OCI-LY1 (cell line): ENCODE measurements around the gene RNF6.

Experiments
- H2AFZ ChIP-seq: fragments of 200-600 bp; sonication (generic), shearing (Covaris generic); 2 replicates; pipeline ENCODE4 v1.6.0; 2014; ENCODE audit warnings: antibody characterized with exemption, mild to moderate bottlenecking, low read length
- H3F3A ChIP-seq: fragments of 200-600 bp; sonication (generic), shearing (Covaris generic); 2 replicates; pipeline ENCODE4 v1.6.0; 2014; ENCODE audit warnings: mild to moderate bottlenecking, antibody characterized with exemption, low read length, moderate library complexity; ENCODE audit not compliant: insufficient read depth
- H3K27ac ChIP-seq: fragments of 200-600 bp; sonication (generic); 2 replicates; pipeline ENCODE4 v1.5.1; 2014; ENCODE audit warnings: low read length, mixed run types, mild to moderate bottlenecking, low read depth; ENCODE audit not compliant: poor library complexity, severe bottlenecking
- H3K27me3 ChIP-seq: fragments of 200-600 bp; sonication (generic); 2 replicates; pipeline ENCODE4 v1.6.0; 2014; ENCODE audit warnings: antibody characterized with exemption, mild to moderate bottlenecking, low read length, moderate library complexity; ENCODE audit not compliant: insufficient read depth
- H3K36me3 ChIP-seq: fragments of 200-600 bp; sonication (generic); 2 replicates; pipeline ENCODE4 v1.6.1; 2014; ENCODE audit warnings: mild to moderate bottlenecking, antibody characterized with exemption, low read length, moderate library complexity, mixed read lengths; ENCODE audit not compliant: insufficient read depth
- H3K4me1 ChIP-seq: fragments of 200-600 bp; sonication (generic); 2 replicates; pipeline ENCODE4 v1.5.1; 2014; ENCODE audit warnings: mild to moderate bottlenecking, low read length, moderate library complexity; ENCODE audit not compliant: insufficient read depth, severe bottlenecking
- H3K4me2 ChIP-seq: fragments of 200-600 bp; sonication (generic), shearing (Covaris generic); 2 replicates; pipeline ENCODE4 v1.6.1; 2014; ENCODE audit warnings: low read length
- H3K4me3 ChIP-seq: fragments of 200-600 bp; sonication (generic); 2 replicates; pipeline ENCODE4 v1.5.1; 2014; ENCODE audit warnings: low read length, low read depth, mild to moderate bottlenecking, mixed read lengths; ENCODE audit not compliant: poor library complexity, severe bottlenecking
- H3K79me2 ChIP-seq: fragments of 200-600 bp; shearing (Covaris generic); 2 replicates; pipeline ENCODE4 v1.6.1; 2016; ENCODE audit warnings: mixed run types, low read length, mixed read lengths; ENCODE audit not compliant: insufficient read depth
- H3K9ac ChIP-seq: fragments of 200-600 bp; sonication (generic), shearing (Covaris generic); 2 replicates; pipeline ENCODE4 v1.6.1; 2014; ENCODE audit warnings: mild to moderate bottlenecking, low read length, mixed read lengths
- H3K9me2 ChIP-seq: fragments of 200-600 bp; sonication (generic), shearing (Covaris generic); 2 replicates; pipeline ENCODE4 v1.6.1; 2014; ENCODE audit warnings: low read depth, mild to moderate bottlenecking, low read length, mixed read lengths
- H3K9me3 ChIP-seq: fragments of 200-600 bp; shearing (Covaris generic); 2 replicates; pipeline ENCODE4 v1.6.1; 2014; ENCODE audit warnings: low read length, mixed read lengths
- H4K20me1 ChIP-seq: fragments of 200-600 bp; sonication (generic), shearing (Covaris generic); 2 replicates; pipeline ENCODE4 v1.6.0; 2016; ENCODE audit warnings: mild to moderate bottlenecking, low read length; ENCODE audit not compliant: insufficient read depth
- EZH2 ChIP-seq: fragments of 200-600 bp; sonication (generic), shearing (Covaris generic); IDR thresholded peaks from 2 replicates; pipeline ENCODE4 v1.8.0; 2017; ENCODE audit warnings: borderline replicate concordance, mixed run types, mild to moderate bottlenecking, antibody characterized with exemption, low read length, moderate library complexity, mixed read lengths
- TF ChIP-seq, protein P1 (sequence below): fragments of 200-600 bp; sonication (generic), shearing (Covaris generic); IDR thresholded peaks from 2 replicates; pipeline ENCODE4 v1.5.1; 2017; ENCODE audit warnings: mild to moderate bottlenecking, antibody characterized with exemption, low read length, moderate library complexity, mixed read lengths

RNF6 gene

DNA sequence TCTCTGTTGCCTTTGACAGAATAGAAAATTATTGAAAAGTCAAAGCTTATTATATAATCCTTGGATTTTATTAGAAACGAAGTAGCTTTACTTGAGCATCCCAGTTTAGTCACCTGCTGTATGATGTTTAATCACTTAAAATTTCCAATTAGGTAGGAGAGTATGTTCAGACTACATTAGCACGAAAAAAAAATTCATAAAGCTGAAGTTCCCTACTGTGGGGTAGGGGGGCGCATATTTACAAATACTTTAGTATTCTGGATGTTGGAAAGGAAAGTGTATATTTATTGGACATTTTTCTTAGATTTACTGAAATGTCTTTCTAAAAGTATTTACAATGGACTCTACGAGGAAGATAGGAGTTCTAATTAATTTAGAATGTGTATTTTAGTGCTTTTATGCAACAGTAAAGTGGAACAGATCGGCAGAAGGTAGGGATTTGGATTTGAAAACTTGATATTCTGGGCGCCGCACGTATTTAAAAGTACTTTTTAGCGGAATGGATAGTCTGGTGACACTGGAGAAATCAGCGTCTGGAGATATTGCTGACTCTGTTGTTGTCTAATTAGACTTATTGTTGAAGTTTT lies 33.7 kb upstream of the RNF6 start:
- Histone ChIP-seq H3K4me1 (peaks cover 18% of the 10 kb centered on the region), H2AFZ (no peak overlapping the region), H3K4me3 (peak overlapping the region; percentile 66), H3K9ac (no peak overlapping the region), H3K27ac (no peak overlapping the region), H3K4me2 (peak overlapping the region; percentile 97), H3K9me2 (no peaks in the 10 kb centered on the region), H3K36me3 (no peaks in the 10 kb centered on the region), H4K20me1 (0 out of 2 replicates have a peak, but pooled peaks cover under 1% of the 10 kb centered on the region), H3K27me3 (no peaks in the 10 kb centered on the region), H3K9me3 (no peaks in the 10 kb centered on the region), H3F3A (no peaks in the 10 kb centered on the region), H3K79me2 (0 out of 2 replicates have a peak, but pooled peaks cover 2% of the 10 kb centered on the region)
- TF ChIP-seq, protein P1, sequence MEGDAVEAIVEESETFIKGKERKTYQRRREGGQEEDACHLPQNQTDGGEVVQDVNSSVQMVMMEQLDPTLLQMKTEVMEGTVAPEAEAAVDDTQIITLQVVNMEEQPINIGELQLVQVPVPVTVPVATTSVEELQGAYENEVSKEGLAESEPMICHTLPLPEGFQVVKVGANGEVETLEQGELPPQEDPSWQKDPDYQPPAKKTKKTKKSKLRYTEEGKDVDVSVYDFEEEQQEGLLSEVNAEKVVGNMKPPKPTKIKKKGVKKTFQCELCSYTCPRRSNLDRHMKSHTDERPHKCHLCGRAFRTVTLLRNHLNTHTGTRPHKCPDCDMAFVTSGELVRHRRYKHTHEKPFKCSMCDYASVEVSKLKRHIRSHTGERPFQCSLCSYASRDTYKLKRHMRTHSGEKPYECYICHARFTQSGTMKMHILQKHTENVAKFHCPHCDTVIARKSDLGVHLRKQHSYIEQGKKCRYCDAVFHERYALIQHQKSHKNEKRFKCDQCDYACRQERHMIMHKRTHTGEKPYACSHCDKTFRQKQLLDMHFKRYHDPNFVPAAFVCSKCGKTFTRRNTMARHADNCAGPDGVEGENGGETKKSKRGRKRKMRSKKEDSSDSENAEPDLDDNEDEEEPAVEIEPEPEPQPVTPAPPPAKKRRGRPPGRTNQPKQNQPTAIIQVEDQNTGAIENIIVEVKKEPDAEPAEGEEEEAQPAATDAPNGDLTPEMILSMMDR, result peak; percentile 49
- no peak for TF ChIP-seq EZH2

- H3F3A ChIP-seq, result no peaks in the 10 kb centered on the region
- H3K9me3 ChIP-seq, result no peaks in the 10 kb centered on the region
- no peaks in the 10 kb centered on the region for H3K9me2 ChIP-seq
- no peaks in the 10 kb centered on the region for H3K36me3 ChIP-seq
- H3K79me2 ChIP-seq, result 0 out of 2 replicates have a peak, but pooled peaks cover 2% of the 10 kb centered on the region
- no peaks in the 10 kb centered on the region for H3K27me3 ChIP-seq
- TF ChIP-seq, protein P1, result no peak
- TF ChIP-seq EZH2, result no peak
- H3K4me2 ChIP-seq, result peak overlapping the region; percentile 97
- H2AFZ ChIP-seq, result no peak overlapping the region
- H4K20me1 ChIP-seq, result no peaks in the 10 kb centered on the region
- H3K4me1 ChIP-seq, result peaks cover 18% of the 10 kb centered on the region
- H3K4me3 ChIP-seq, result peak overlapping the region; percentile 66
- H3K9ac ChIP-seq, result peak overlapping the region; percentile 67
- no peak overlapping the region for H3K27ac ChIP-seq
These were observed 33.0 kb upstream of the RNF6 start for GRCh38 chr13:26255115-26255514.

DNA sequence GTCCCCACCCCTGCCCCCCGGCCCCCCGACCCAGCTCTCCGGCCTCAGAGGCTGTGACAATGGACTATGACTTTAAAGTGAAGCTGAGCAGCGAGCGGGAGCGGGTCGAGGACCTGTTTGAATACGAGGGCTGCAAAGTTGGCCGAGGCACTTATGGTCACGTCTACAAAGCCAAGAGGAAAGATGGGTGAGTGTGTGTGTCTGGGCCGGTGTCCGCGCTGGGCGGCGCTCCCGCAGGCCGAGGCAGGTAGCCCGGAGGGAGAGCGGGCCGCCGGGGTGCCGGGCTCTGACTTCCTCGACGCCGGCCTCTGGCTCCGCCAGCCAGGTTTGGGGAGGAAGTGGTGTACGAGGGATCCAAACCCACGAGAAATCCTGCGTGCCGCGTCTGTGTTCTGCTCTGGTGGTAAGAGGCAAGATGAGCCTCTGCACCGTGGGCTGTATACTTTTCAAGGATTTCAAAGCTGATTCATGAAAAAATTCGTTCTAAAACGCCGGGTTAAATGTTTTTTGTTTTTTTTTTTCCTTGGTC lies 32.5 kb upstream of the RNF6 start:
- H3K4me2 ChIP-seq, result peak overlapping the region; percentile 97
- no peaks in the 10 kb centered on the region for H3F3A ChIP-seq
- H3K9me2 ChIP-seq, result no peaks in the 10 kb centered on the region
- no peaks in the 10 kb centered on the region for H4K20me1 ChIP-seq
- no peak overlapping the region for H3K27ac ChIP-seq
- H3K4me3 ChIP-seq, result peak overlapping the region; percentile 66
- H3K4me1 ChIP-seq, result peaks cover 18% of the 10 kb centered on the region
- no peaks in the 10 kb centered on the region for H3K9me3 ChIP-seq
- TF ChIP-seq, protein P1, result no peak
- no peak for TF ChIP-seq EZH2
- no peaks in the 10 kb centered on the region for H3K36me3 ChIP-seq
- no peak overlapping the region for H2AFZ ChIP-seq
- H3K79me2 ChIP-seq, result 0 out of 2 replicates have a peak, but pooled peaks cover 2% of the 10 kb centered on the region
- no peaks in the 10 kb centered on the region for H3K27me3 ChIP-seq
- peak overlapping the region; percentile 67 for H3K9ac ChIP-seq
